Endothelial cell of umbilical vein (primary cell): ENCODE results near the gene MFNG. TPM values are rescaled to one million over a fixed set of nuclear protein-coding genes. Genes with fewer than 3 reads are reported as not detected.

Experiments used
- BruUV-seq: library from RNA; stranded (reverse); fragments of 400-500 nt; replicated peaks from 2 replicates; lab custom pipeline; 2021; lab: Mats Ljungman, UMichigan
- CTCF ChIA-PET: fragments of 300-600, 350-600 bp; sonication (Branson Sonifier 250); formaldehyde crosslinking; loops from one replicate; lab custom pipeline; 2021; ENCODE audit warnings: antibody characterized with exemption, inconsistent platforms; lab: Charles Lee
- POLR2A ChIA-PET: fragments of 300-600, 350-600 bp; sonication (Branson Sonifier 250); formaldehyde crosslinking; loops from one replicate; lab custom pipeline; 2021; ENCODE audit warnings: antibody characterized with exemption, inconsistent platforms; lab: Charles Lee
- DNase-seq: peaks from one replicate; pipeline ENCODE4 v3.0.0-alpha.2; 2011; ENCODE audit warnings: low read depth, low spot score
- FAIRE-seq: peaks from 2 replicates; lab custom pipeline; 2011; peaks lifted over from hg19 to GRCh38; lab: Jason Lieb, UNC
- H2AFZ ChIP-seq: 2 replicates; pipeline ENCODE4 v1.6.0; 2012; ENCODE audit warnings: low read depth, low read length, control low read depth, inconsistent platforms
- H3K27ac ChIP-seq: 2 replicates; pipeline ENCODE4 v1.5.1; 2011; ENCODE audit warnings: low read depth, mild to moderate bottlenecking, control low read depth, low read length, moderate library complexity; ENCODE audit not compliant: insufficient read depth
- H3K27me3 ChIP-seq, 2 experiments: 2 replicates each; pipeline versions ENCODE4 v1.6.0 to v1.6.1; 2011; ENCODE audit warnings: low read length in 2 of 2, mixed read lengths in 1 of 2; ENCODE audit not compliant: control insufficient read depth in 2 of 2, insufficient read depth in 2 of 2
- H3K36me3 ChIP-seq, 2 experiments: 2 replicates in 1 of 2; 3 replicates in 1 of 2; pipeline ENCODE4 v1.5.1; 2011; ENCODE audit warnings: low read length in 2 of 2, mild to moderate bottlenecking in 1 of 2, moderate library complexity in 1 of 2; ENCODE audit not compliant: control insufficient read depth in 2 of 2, insufficient read depth in 2 of 2; ENCODE audit errors: extremely low read depth in 1 of 2
- H3K4me1 ChIP-seq: 3 replicates; pipeline ENCODE4 v1.5.1; 2011; ENCODE audit warnings: mild to moderate bottlenecking, low read length; ENCODE audit not compliant: control insufficient read depth, insufficient read depth; ENCODE audit errors: extremely low read depth
- H3K4me2 ChIP-seq: 2 replicates; pipeline ENCODE4 v1.6.1; 2011; ENCODE audit warnings: low read length, control low read depth, mixed read lengths; ENCODE audit not compliant: insufficient read depth
- H3K4me3 ChIP-seq, 3 experiments: fragments of 200-600 bp in 1 of 3; sonication (generic), shearing (Covaris generic) in 1 of 3; replicated peaks in 1 of 3; 2 replicates each; pipeline ENCODE4 v1.5.1; 2011 to 2016; ENCODE audit warnings: control low read depth in 3 of 3, low read length in 3 of 3, mild to moderate bottlenecking in 2 of 3, inconsistent platforms in 1 of 3, low read depth in 1 of 3, moderate library complexity in 1 of 3; ENCODE audit not compliant: insufficient read depth in 1 of 3
- H3K79me2 ChIP-seq: 2 replicates; pipeline ENCODE4 v1.6.0; 2012; ENCODE audit warnings: low read length, inconsistent platforms; ENCODE audit not compliant: control insufficient read depth, insufficient read depth
- H3K9ac ChIP-seq: replicated peaks from 2 replicates; pipeline ENCODE3; 2011; ENCODE audit warnings: low read length, control low read depth; ENCODE audit not compliant: insufficient read depth; ENCODE audit errors: extremely low read depth
- H3K9me1 ChIP-seq: replicated peaks from 3 replicates; pipeline ENCODE4 v1.6.0; 2011; ENCODE audit warnings: mild to moderate bottlenecking, low read length; ENCODE audit not compliant: control insufficient read depth, insufficient read depth; ENCODE audit errors: extremely low read depth
- H3K9me3 ChIP-seq: replicated peaks from 2 replicates; pipeline ENCODE4 v1.5.1; 2012; ENCODE audit warnings: low read length, inconsistent platforms; ENCODE audit not compliant: control insufficient read depth, insufficient read depth
- H4K20me1 ChIP-seq: replicated peaks from 2 replicates; pipeline ENCODE3; 2011; ENCODE audit warnings: mild to moderate bottlenecking, low read length; ENCODE audit not compliant: control insufficient read depth, insufficient read depth; ENCODE audit errors: extremely low read depth
- CTCF ChIP-seq, 2 donors: IDR thresholded peaks; 1 replicate in 1 of 2; 2 replicates in 1 of 2; pipeline ENCODE4 v1.5.1; 2011; ENCODE audit warnings: low read length in 2 of 2, mild to moderate bottlenecking in 2 of 2, moderate library complexity in 2 of 2, control low read depth in 1 of 2, inconsistent platforms in 1 of 2, low read depth in 1 of 2; ENCODE audit not compliant: insufficient read depth in 1 of 2; ENCODE audit errors: extremely low read depth in 1 of 2
- EZH2 ChIP-seq: IDR thresholded peaks from 2 replicates; pipeline ENCODE4 v1.6.1; 2012; ENCODE audit warnings: borderline replicate concordance, low read depth, mild to moderate bottlenecking, moderate library complexity, low read length, inconsistent platforms; ENCODE audit not compliant: severe bottlenecking
- FOS ChIP-seq: IDR thresholded peaks from 2 replicates; pipeline ENCODE4 v1.6.1; 2011; ENCODE audit warnings: mild to moderate bottlenecking, low read length, moderate library complexity, borderline replicate concordance; ENCODE audit not compliant: insufficient read depth
- GATA2 ChIP-seq: IDR thresholded peaks from 2 replicates; pipeline ENCODE4 v1.7.0; 2011; ENCODE audit warnings: low read depth, mild to moderate bottlenecking, moderate library complexity, mixed read lengths, low read length; ENCODE audit not compliant: insufficient read length, insufficient read depth
- JUN ChIP-seq: IDR thresholded peaks from 2 replicates; pipeline ENCODE4 v1.6.1; 2011; ENCODE audit warnings: borderline replicate concordance, low read depth; ENCODE audit not compliant: insufficient read length, insufficient read depth
- MYC ChIP-seq: IDR thresholded peaks from one replicate; pipeline ENCODE4 v1.6.1; 2011; ENCODE audit warnings: mild to moderate bottlenecking, low read depth, low read length
- POLR2A ChIP-seq: IDR thresholded peaks from 2 replicates; pipeline ENCODE4 v1.6.1; 2012; ENCODE audit warnings: low read depth, mild to moderate bottlenecking, control low read depth, low read length
- POLR2AphosphoS5 ChIP-seq: IDR thresholded peaks from 2 replicates; pipeline ENCODE4 v1.6.1; 2012; ENCODE audit warnings: low read depth, mild to moderate bottlenecking, control low read depth, low read length, moderate library complexity; ENCODE audit not compliant: insufficient read depth
- dilution Hi-C: fragments of 300-500 bp; cut with MboI; formaldehyde crosslinking; loops from one replicate; pipeline ENCODE4 v1.15.0; 2019; ENCODE audit warnings: low sequenced_read_pairs; ENCODE audit not compliant: extremely low pct_ligation_motif_present
- intact Hi-C: fragments of 100-400 bp; cut with micrococcal nuclease; formaldehyde crosslinking; loops from one replicate; pipeline ENCODE4 v1.10.0; 2022
- polyA plus RNA-seq, 4 experiments: library from polyadenylated mRNA; depleted of rRNA in 3 of 4; stranded (reverse) in 3 of 4; unstranded in 1 of 4; fragments of >200 nt; gene quantifications; 2 replicates each; pipeline versions ENCODE4 v1.2.1 to v1.2.3, GENCODE V29; 2011 to 2012; ENCODE audit warnings: missing spikeins in 1 of 4
- total RNA-seq: library from RNA; stranded (reverse); gene quantifications from 2 replicates; pipeline ENCODE4 v1.2.3, GENCODE V29; 2021
- TF ChIP-seq, protein P1 (sequence below): IDR thresholded peaks from 2 replicates; pipeline ENCODE4 v1.6.1; 2011; ENCODE audit not compliant: insufficient read depth, insufficient read length

Gene MFNG
- total and polyA plus RNA-seq, 2 donors (not counting 3 experiments of a cell fraction or from before 2014, with no cell fraction given) = 188 to 257 TPM

DNA sequence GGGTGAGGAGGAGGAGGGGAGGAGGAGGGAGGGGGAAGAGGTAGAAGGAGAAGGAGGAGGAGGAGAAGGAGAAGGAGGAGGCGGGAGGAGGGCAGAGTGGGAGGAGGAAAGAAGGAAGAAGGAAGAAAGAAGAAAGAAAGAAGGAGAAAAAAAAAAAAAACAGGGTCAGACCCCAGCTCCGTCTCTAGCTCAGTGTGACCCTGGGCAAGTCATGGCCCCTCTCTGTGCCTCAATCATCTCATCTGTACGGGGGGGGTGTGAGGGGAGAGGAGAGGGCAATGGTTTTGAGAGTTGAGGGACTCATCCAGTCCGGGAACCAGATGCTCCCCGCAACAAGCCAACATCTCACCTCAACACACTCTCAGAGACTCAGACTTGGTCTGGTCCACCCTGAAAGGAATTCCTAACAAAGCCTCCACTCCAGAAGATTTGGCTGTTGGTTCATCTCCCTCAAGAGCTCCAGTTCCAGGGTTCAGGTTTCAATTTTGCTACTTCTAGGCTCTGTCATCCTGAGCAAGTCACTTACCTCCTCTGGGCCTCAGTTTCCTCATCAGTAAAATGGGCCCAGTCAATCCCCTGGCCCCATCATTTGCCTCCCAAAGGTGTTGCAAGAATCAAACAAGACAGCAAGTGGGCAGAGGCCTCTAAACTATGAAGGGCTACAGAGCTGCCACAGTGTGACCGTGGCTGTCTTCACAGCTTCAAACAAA, 25.4 kb upstream of the MFNG start:
- POLR2A ChIA-PET = interaction anchor here (0.7 to 1.4 kb wide), 2 partner anchors 9 to 25 kb away, joined by 3 to 6 read pairs; partner anchors contain the start of gene MFNG
- Histone ChIP-seq H3K9ac (no peak overlapping the region), H3K4me2 (no peak overlapping the region), H3K27me3 (no peaks in the 10 kb centered on the region), H3K9me1 (no peaks in the 10 kb centered on the region), H2AFZ (no peak overlapping the region), H3K36me3 (peaks cover 12 to 25% of the 10 kb centered on the region in 2 experiments), H3K9me3 (no peaks in the 10 kb centered on the region), H3K27ac (peak overlapping the region; percentile 35), H4K20me1 (no peaks in the 10 kb centered on the region), H3K4me3 (no peak overlapping the region), H3K79me2 (peaks cover 14% of the 10 kb centered on the region), H3K4me1 (peaks cover 23% of the 10 kb centered on the region)
- TF ChIP-seq MYC (no peak), CTCF (IDR thresholded peaks at IDR 0.05; ENCODE audit: extremely low read depth in 1 of 2, insufficient read depth in 1 of 2, low read depth in 1 of 2, low read length in 2 of 2) (no peak), EZH2 (no peak), GATA2 (no peak), POLR2AphosphoS5 (no peak), JUN (no peak), FOS (no peak), POLR2A (no peak)
- TF ChIP-seq, protein P1, sequence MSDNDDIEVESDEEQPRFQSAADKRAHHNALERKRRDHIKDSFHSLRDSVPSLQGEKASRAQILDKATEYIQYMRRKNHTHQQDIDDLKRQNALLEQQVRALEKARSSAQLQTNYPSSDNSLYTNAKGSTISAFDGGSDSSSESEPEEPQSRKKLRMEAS = no peak
- no peak for FAIRE-seq
- intact Hi-C loops = no loop called here
- no TSS peak for BruUV-seq
- DNase-seq = no peak
- CTCF ChIA-PET = interaction anchor here (1.3 to 1.9 kb wide), 6 partner anchors 11 to 55 kb away, joined by 3 to 10 read pairs (median 5); no protein-coding TSS in a partner anchor
- dilution Hi-C loops = no loop called here
